GM11168 (cell line): ENCODE data around the gene GPR101.

ENCODE experiments used
- in situ Hi-C: fragments of 300-500 bp; cut with MboI; formaldehyde crosslinking; loops from one replicate; pipeline ENCODE4 v1.12.0; 2022; ENCODE audit warnings: low sequenced_read_pairs; ENCODE audit not compliant: unreplicated experiment

Gene GPR101

GRCh38 chrX:137033774-137034507 lies at the start of gene GPR101:
TSS of gene GPR101 (minus strand) at chrX:137033995. CDS start at chrX:137031674, 2,321 bp downstream.
- in situ Hi-C loops, result loop anchor here (25.0 kb wide), 1 partner anchor 322 kb away; no protein-coding TSS in a partner anchor

- in situ Hi-C loops, result no loop called here
Observed at GRCh38 chrX:137081239-137081638, 47.4 kb upstream of the GPR101 start.

- in situ Hi-C loops, result no loop called here
Observed at GRCh38 chrX:137072396-137072795, 38.6 kb upstream of the GPR101 start.

GRCh38 chrX:137071596-137071995 lies 37.8 kb upstream of the GPR101 start:
- in situ Hi-C loops, result no loop called here

GRCh38 chrX:137067147-137067546 lies 33.4 kb upstream of the GPR101 start:
- in situ Hi-C loops, result no loop called here

GRCh38 chrX:137062915-137063617 lies 29.3 kb upstream of the GPR101 start:
- in situ Hi-C loops, result no loop called here

- in situ Hi-C loops, result no loop called here
Observed at GRCh38 chrX:137058339-137059127, 24.7 kb upstream of the GPR101 start.

GRCh38 chrX:137052643-137053235 lies 18.9 kb upstream of the GPR101 start:
- in situ Hi-C loops, result no loop called here

- in situ Hi-C loops, result no loop called here
Observed at GRCh38 chrX:137051978-137052642, 18.3 kb upstream of the GPR101 start.

GRCh38 chrX:137044893-137045292 lies 11.1 kb upstream of the GPR101 start:
- in situ Hi-C loops, result loop anchor here (10.0 to 25.0 kb wide), 2 partner anchors 90 to 333 kb away; no protein-coding TSS in a partner anchor

GRCh38 chrX:137043736-137044135 lies 9.9 kb upstream of the GPR101 start:
- in situ Hi-C loops, result loop anchor here (10.0 to 25.0 kb wide), 2 partner anchors 89 to 331 kb away; no protein-coding TSS in a partner anchor

GRCh38 chrX:137041329-137041728 lies 7.5 kb upstream of the GPR101 start:
- in situ Hi-C loops, result loop anchor here (10.0 to 25.0 kb wide), 2 partner anchors 87 to 329 kb away; no protein-coding TSS in a partner anchor

- in situ Hi-C loops, result loop anchor here (10.0 to 25.0 kb wide), 2 partner anchors 85 to 328 kb away; no protein-coding TSS in a partner anchor
Observed at GRCh38 chrX:137040113-137040794, 6.5 kb upstream of the GPR101 start.

- in situ Hi-C loops, result loop anchor here (25.0 kb wide), 1 partner anchor 322 kb away; no protein-coding TSS in a partner anchor
Observed at GRCh38 chrX:137034508-137034872, 695 bp upstream of the GPR101 start.

- in situ Hi-C loops, result loop anchor here (25.0 kb wide), 1 partner anchor 321 kb away; no protein-coding TSS in a partner anchor
Observed at GRCh38 chrX:137032841-137033773, 688 bp downstream of the GPR101 start.

GRCh38 chrX:137032341-137032694 lies 1.5 kb downstream of the GPR101 start:
- in situ Hi-C loops, result loop anchor here (25.0 kb wide), 1 partner anchor 320 kb away; no protein-coding TSS in a partner anchor

- in situ Hi-C loops, result loop anchor here (25.0 kb wide), 1 partner anchor 319 kb away; no protein-coding TSS in a partner anchor
Observed at GRCh38 chrX:137031517-137032340, 2.1 kb downstream of the GPR101 start.
